Naive thymus-derived CD4-positive, alpha-beta T cell (primary cell): Measurements from ENCODE around the gene SASS6. TPM values are rescaled to one million over a fixed set of nuclear protein-coding genes. Genes with fewer than 3 reads are reported as not detected.

ENCODE experiments used
- ATAC-seq: fragments of 150-1000 bp; cut with Tn5 transposase; 2 replicates; pipeline ENCODE4 v1.10.0; 2021; ENCODE audit warnings: mild to moderate bottlenecking, moderate library complexity
- CTCF ChIA-PET: fragments of 350-600 bp; sonication (Branson Sonifier 250); formaldehyde crosslinking; loops from one replicate; lab custom pipeline; 2021; ENCODE audit warnings: antibody characterized with exemption; lab: Charles Lee
- POLR2A ChIA-PET: fragments of 350-600 bp; sonication (Branson Sonifier 250); formaldehyde crosslinking; loops from one replicate; lab custom pipeline; 2021; ENCODE audit warnings: antibody characterized with exemption, inconsistent platforms; lab: Charles Lee
- DNase-seq, 9 donors: peaks; one replicate each; pipeline versions ENCODE4 v3.0.0 to v3.0.0-alpha.2; 2020 to 2022; ENCODE audit warnings: mixed read lengths in 1 of 9
- H3K27ac ChIP-seq: one replicate; pipeline ENCODE4 v1.7.0; 2013; ENCODE audit warnings: mild to moderate bottlenecking, low read depth, low read length, moderate library complexity
- H3K27me3 ChIP-seq, 2 donors: one replicate each; pipeline ENCODE4 v1.7.0; 2013; ENCODE audit warnings: low read length in 2 of 2, mild to moderate bottlenecking in 2 of 2, moderate library complexity in 2 of 2; ENCODE audit not compliant: control insufficient read depth in 2 of 2, insufficient read depth in 2 of 2
- H3K36me3 ChIP-seq, 3 experiments: 1 replicate in 2 of 3; 2 replicates in 1 of 3; pipeline ENCODE4 v1.7.0; 2013; ENCODE audit warnings: low read length in 3 of 3, mild to moderate bottlenecking in 3 of 3, moderate library complexity in 1 of 3; ENCODE audit not compliant: insufficient read depth in 3 of 3, control insufficient read depth in 2 of 3
- H3K4me1 ChIP-seq, 2 donors: one replicate each; pipeline ENCODE4 v1.7.0; 2013; ENCODE audit warnings: low read length in 2 of 2, mild to moderate bottlenecking in 2 of 2, moderate library complexity in 1 of 2; ENCODE audit not compliant: control insufficient read depth in 2 of 2, insufficient read depth in 2 of 2
- H3K4me3 ChIP-seq: 2 replicates; pipeline ENCODE4 v1.7.0; 2013; ENCODE audit warnings: mild to moderate bottlenecking, low read length
- H3K9me3 ChIP-seq, 3 experiments: 1 replicate in 2 of 3; 2 replicates in 1 of 3; pipeline ENCODE4 v1.7.0; 2013; ENCODE audit warnings: low read length in 3 of 3; ENCODE audit not compliant: control insufficient read depth in 2 of 3
- H3K27ac Mint-ChIP-seq, 9 donors: one replicate each; pipeline ENCODE4 v1.8.0; 2020 to 2022; ENCODE audit warnings: mixed read lengths in 9 of 9, mild to moderate bottlenecking in 8 of 9, moderate library complexity in 5 of 9, inconsistent platforms in 2 of 9
- H3K27me3 Mint-ChIP-seq, 5 donors: one replicate each; pipeline ENCODE4 v1.8.0; 2021 to 2022; ENCODE audit warnings: mixed read lengths in 5 of 5, mild to moderate bottlenecking in 1 of 5
- H3K36me3 Mint-ChIP-seq, 5 donors: one replicate each; pipeline ENCODE4 v1.8.0; 2020 to 2022; ENCODE audit warnings: mixed read lengths in 5 of 5, mild to moderate bottlenecking in 3 of 5, inconsistent platforms in 1 of 5
- H3K4me1 Mint-ChIP-seq, 7 donors: one replicate each; pipeline ENCODE4 v1.8.0; 2020 to 2022; ENCODE audit warnings: mixed read lengths in 7 of 7, mild to moderate bottlenecking in 3 of 7, inconsistent platforms in 1 of 7
- H3K4me3 Mint-ChIP-seq, 10 donors: one replicate each; pipeline ENCODE4 v1.8.0; 2020 to 2022; ENCODE audit warnings: mild to moderate bottlenecking in 10 of 10, mixed read lengths in 10 of 10, moderate library complexity in 6 of 10, inconsistent platforms in 2 of 10
- H3K9me3 Mint-ChIP-seq, 11 donors: one replicate each; pipeline ENCODE4 v1.8.0; 2020 to 2022; ENCODE audit warnings: mixed read lengths in 11 of 11, mild to moderate bottlenecking in 4 of 11, inconsistent platforms in 1 of 11, moderate library complexity in 1 of 11
- intact Hi-C, 2 donors: fragments of 100-400 bp; cut with micrococcal nuclease; formaldehyde crosslinking; loops; one replicate each; pipeline ENCODE4 v1.15.1; 2023
- polyA plus RNA-seq, 2 donors: library from polyadenylated mRNA; unstranded; fragments of 300-500 nt; fragmentation: Illumina TruSeq; gene quantifications; one replicate each; pipeline ENCODE4 v1.2.3, GENCODE V29; 2021
- total RNA-seq, 6 experiments: library from RNA in 5 of 6; stranded (reverse) in 5 of 6; gene quantifications; 1 replicate in 5 of 6; 2 replicates in 1 of 6; pipeline ENCODE4 v1.2.3 and lab custom pipeline; 2021 to 2026

The SASS6 gene
- total and polyA plus RNA-seq, 7 experiments from 2014 or later = 1.5 to 11.6 (median 3.0) TPM

DNA sequence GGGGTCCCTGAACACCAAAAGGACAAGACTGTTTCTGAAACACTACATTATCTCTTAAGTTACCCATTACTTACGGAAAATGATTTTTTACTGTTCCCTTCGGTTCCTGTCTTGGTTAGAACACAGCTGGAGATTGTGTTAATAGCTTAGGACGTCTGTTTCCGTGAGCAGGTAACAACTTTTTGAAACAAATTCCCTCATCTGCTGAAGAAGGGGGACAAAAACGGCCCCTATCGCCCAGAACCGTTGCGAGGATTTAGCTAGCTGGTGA, 95.1 kb downstream of the SASS6 start:
- no peaks in the 10 kb centered on the region for H3K9me3 ChIP-seq
- DNase-seq = no peak
- peak overlapping the region; percentile 92 to 99 (median 95) for H3K4me3 Mint-ChIP-seq
- no peak for ATAC-seq
- H3K27me3 Mint-ChIP-seq = no peaks in the 10 kb centered on the region
- CTCF ChIA-PET = interaction anchor here (0.6 kb wide), 1 partner anchor 146 kb away, joined by 3 read pairs; no protein-coding TSS in a partner anchor
- H3K9me3 Mint-ChIP-seq = peaks cover 0 to 1% (median 0%) of the 10 kb centered on the region in 11 donors
- peaks cover 0 to 5% (median 0%) of the 10 kb centered on the region in 3 experiments for H3K36me3 ChIP-seq
- peak overlapping the region; percentile 99 for H3K27ac ChIP-seq
- peak overlapping the region; percentile 97 to 100 (median 99) for H3K27ac Mint-ChIP-seq
- POLR2A ChIA-PET = interaction anchor here (0.9 to 2.9 kb wide), 10 partner anchors 9 to 1272 kb away, joined by 3 to 22 read pairs (median 4); partner anchors contain the start of genes DBT, SASS6, SLC35A3 and TRMT13
- H3K4me3 ChIP-seq = peak overlapping the region; percentile 70
- H3K4me1 ChIP-seq = peaks cover 22 to 26% of the 10 kb centered on the region in 2 donors
- peaks cover 0 to 10% (median 0%) of the 10 kb centered on the region in 5 donors for H3K36me3 Mint-ChIP-seq
- no peaks in the 10 kb centered on the region for H3K27me3 ChIP-seq
- peaks cover 24 to 63% (median 53%) of the 10 kb centered on the region in 7 donors for H3K4me1 Mint-ChIP-seq
- intact Hi-C loops = loop anchor here (5.0 kb wide), 4 partner anchors 405 to 1200 kb away; partner anchors contain the start of gene S1PR1 (in 1 of the 2)

DNA sequence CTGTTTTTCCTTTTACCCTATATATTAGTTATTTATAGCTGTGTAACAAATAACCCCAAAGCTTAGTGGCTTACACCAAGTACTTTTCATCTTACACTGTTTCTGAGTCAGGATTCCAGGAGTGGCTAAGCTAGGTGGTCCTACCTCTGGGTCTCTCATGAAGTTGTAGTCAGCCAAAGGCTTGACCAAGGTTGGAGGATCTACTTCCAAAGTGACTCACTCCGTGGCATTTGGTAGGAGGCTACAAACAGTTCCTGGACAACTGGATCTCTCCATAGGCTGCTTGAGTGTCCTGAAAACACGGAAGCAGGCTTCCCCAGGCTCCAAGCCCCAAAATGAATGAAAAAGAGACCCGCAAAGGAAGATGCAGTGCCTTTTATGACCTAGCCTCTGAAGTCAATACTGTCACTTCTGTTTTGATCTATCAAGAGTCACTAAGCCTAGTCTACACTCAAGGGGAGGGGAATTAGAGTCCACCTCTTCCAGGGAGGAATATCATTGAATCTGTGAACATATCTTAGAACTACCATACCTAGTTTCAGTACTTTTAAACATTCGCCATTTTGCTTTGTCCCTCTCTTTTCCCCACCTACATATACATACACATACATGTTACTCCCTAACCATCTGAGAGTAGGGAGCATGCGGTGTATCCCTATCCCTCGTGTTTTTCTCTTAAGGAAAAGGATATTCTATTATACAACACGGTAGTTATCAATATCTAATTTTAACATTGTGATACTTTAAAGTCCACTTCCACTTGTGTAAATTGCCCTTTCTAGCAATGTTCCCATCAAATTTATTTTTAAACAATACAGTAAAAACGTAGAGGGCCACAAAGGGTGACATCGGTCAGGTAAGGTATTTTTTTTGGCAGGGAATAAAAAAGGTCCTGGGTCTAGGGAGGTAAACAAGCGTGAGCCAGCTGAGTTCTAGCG, 95.7 kb downstream of the SASS6 start:
- H3K27me3 ChIP-seq = no peaks in the 10 kb centered on the region
- H3K4me3 ChIP-seq = peak overlapping the region; percentile 70
- POLR2A ChIA-PET = interaction anchor here (0.6 to 2.9 kb wide), 10 partner anchors 8 to 1272 kb away, joined by 3 to 22 read pairs (median 4); partner anchors contain the start of genes DBT, SASS6, SLC35A3 and TRMT13

DNA sequence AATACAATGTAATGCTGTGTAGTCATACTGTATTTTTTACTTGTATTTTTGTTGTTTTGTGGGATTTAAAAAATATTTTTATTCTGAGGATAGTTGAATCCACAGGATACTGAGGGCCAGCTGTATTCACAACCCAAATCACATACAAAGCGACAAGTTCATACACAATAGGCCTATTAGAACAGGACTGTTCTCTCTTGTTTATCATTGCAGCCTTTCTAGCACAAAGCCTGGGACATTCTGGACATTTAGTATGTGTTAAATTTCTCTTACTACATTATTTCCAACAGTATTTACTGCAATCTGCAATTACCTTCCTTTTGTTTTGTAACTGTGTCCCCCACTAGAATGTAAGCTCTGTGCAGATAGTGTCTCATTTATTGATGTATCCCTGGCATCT, 97.5 kb downstream of the SASS6 start:
- ChIA-PET CTCF (interaction anchor here (1.2 kb wide), 1 partner anchor 228 kb away, joined by 4 read pairs; no protein-coding TSS in a partner anchor), POLR2A (interaction anchor here (0.8 kb wide), 1 partner anchor 186 kb away, joined by 3 read pairs; no protein-coding TSS in a partner anchor)
- intact Hi-C loops = loop anchor here (5.0 kb wide), 4 partner anchors 407 to 1202 kb away; partner anchors contain the start of gene S1PR1 (in 1 of the 2)
- peaks cover 17 to 18% of the 10 kb centered on the region in 2 donors for H3K4me1 ChIP-seq
- no peak overlapping the region for H3K4me3 ChIP-seq
- H3K4me3 Mint-ChIP-seq = no peak overlapping the region
- peaks cover 0 to 1% (median 0%) of the 10 kb centered on the region in 11 donors for H3K9me3 Mint-ChIP-seq
- H3K27me3 Mint-ChIP-seq = no peaks in the 10 kb centered on the region
- H3K27ac ChIP-seq = no peak overlapping the region
- no peak for DNase-seq
- H3K27me3 ChIP-seq = no peaks in the 10 kb centered on the region
- peak overlapping the region in 7 of 9 donors; percentile 41 to 99 (median 67) for H3K27ac Mint-ChIP-seq
- ATAC-seq = no peak
- peaks cover 9 to 51% (median 32%) of the 10 kb centered on the region in 7 donors for H3K4me1 Mint-ChIP-seq
- peaks cover 0 to 5% (median 0%) of the 10 kb centered on the region in 3 experiments for H3K36me3 ChIP-seq
- H3K36me3 Mint-ChIP-seq = peaks cover 0 to 12% (median 0%) of the 10 kb centered on the region in 5 donors
- H3K9me3 ChIP-seq = no peaks in the 10 kb centered on the region

More for the DNA sequence above, 95.7 kb downstream of the SASS6 start:
- ATAC-seq (no peak), DNase-seq (peak in 3 of 9 donors; percentile 9 to 12 (median 9))
- Mint-ChIP-seq H3K9me3 (peaks cover 0 to 1% (median 0%) of the 10 kb centered on the region in 11 donors), H3K36me3 (peaks cover 0 to 10% (median 0%) of the 10 kb centered on the region in 5 donors), H3K27me3 (no peaks in the 10 kb centered on the region), H3K4me1 (peaks cover 18 to 59% (median 47%) of the 10 kb centered on the region in 7 donors), H3K4me3 (peak overlapping the region; percentile 92 to 99 (median 95)), H3K27ac (peak overlapping the region; percentile 97 to 100 (median 99))
- intact Hi-C loops = loop anchor here (5.0 kb wide), 4 partner anchors 405 to 1200 kb away; partner anchors contain the start of gene S1PR1 (in 1 of the 2)
- peaks cover 0 to 5% (median 0%) of the 10 kb centered on the region in 3 experiments for H3K36me3 ChIP-seq
- no peaks in the 10 kb centered on the region for H3K9me3 ChIP-seq
- CTCF ChIA-PET = no interaction called here
- H3K27ac ChIP-seq = peak overlapping the region; percentile 99
- H3K4me1 ChIP-seq = peaks cover 22 to 24% of the 10 kb centered on the region in 2 donors

DNA sequence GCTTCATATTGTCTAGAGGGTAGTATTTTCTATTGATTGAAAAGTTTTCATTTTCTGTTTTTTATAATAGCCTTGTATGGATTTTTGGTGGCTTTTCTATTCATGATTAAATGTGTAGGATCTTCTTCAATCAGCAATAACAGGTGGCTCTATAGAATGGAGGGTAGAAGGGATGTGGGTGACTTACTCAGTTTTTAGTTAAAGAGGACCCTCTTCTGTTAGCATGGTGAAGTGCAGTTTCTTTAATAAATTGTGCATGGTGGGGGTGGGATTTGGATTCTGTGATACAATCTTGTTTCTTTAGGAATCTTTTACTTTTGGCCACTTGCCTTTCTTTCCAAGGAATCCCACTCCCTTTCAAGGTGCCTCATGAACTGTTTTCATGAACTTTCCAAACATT, 98.3 kb downstream of the SASS6 start:
- H3K27ac ChIP-seq = no peak overlapping the region
- H3K36me3 ChIP-seq = peaks cover 0 to 5% (median 0%) of the 10 kb centered on the region in 3 experiments
- H3K4me3 ChIP-seq = no peak overlapping the region
- peaks cover 0 to 12% (median 0%) of the 10 kb centered on the region in 5 donors for H3K36me3 Mint-ChIP-seq
- H3K27me3 ChIP-seq = no peaks in the 10 kb centered on the region
- ChIA-PET POLR2A (no interaction called here), CTCF (no interaction called here)
- DNase-seq = peak in 3 of 9 donors; percentile 21 to 39 (median 22)
- no peaks in the 10 kb centered on the region for H3K9me3 ChIP-seq
- peak overlapping the region in 4 of 9 donors; percentile 15 to 78 (median 26) for H3K27ac Mint-ChIP-seq
- peaks cover 0 to 1% (median 0%) of the 10 kb centered on the region in 11 donors for H3K9me3 Mint-ChIP-seq
- peaks cover 9 to 44% (median 25%) of the 10 kb centered on the region in 7 donors for H3K4me1 Mint-ChIP-seq
- no peak overlapping the region for H3K4me3 Mint-ChIP-seq
- H3K4me1 ChIP-seq = peaks cover 9 to 10% of the 10 kb centered on the region in 2 donors
- intact Hi-C loops = loop anchor here (1.0 to 5.0 kb wide), 3 partner anchors 226 to 852 kb away; no protein-coding TSS in a partner anchor
- no peaks in the 10 kb centered on the region for H3K27me3 Mint-ChIP-seq
- no peak for ATAC-seq

Other genes starting within 250 kb of the SASS6 start
- gene SLC35A3, start 162.9 kb downstream of the SASS6 start, total RNA-seq = 10 to 100 TPM; 21.1 to 31.6 (median 27.3) TPM
- gene SLC35A3, start 162.9 kb downstream of the SASS6 start, polyA plus RNA-seq = 10 to 100 TPM; 13.9 to 15.0 TPM
- 10 to 100 TPM; 15.3 to 60.3 (median 23.9) TPM for gene TRMT13, start 233 bp upstream of the SASS6 start, total RNA-seq
- 10 to 100 TPM in 1 of 2 donors, 1 to 10 TPM in 1; 8.7 to 13.1 TPM for gene TRMT13, start 233 bp upstream of the SASS6 start, polyA plus RNA-seq
- 1 to 10 TPM in 4 of 5 experiments, under 1 TPM in 1; 0.53 to 1.9 (median 1.1) TPM for gene LRRC39, start 45.3 kb upstream of the SASS6 start, total RNA-seq
- not detected for gene LRRC39, start 45.3 kb upstream of the SASS6 start, polyA plus RNA-seq
- 10 to 100 TPM in 2 of 5 experiments, 1 to 10 TPM in 3; 9.2 to 18.4 (median 9.7) TPM for gene DBT, start 116.9 kb upstream of the SASS6 start, total RNA-seq
- gene DBT, start 116.9 kb upstream of the SASS6 start, polyA plus RNA-seq = 1 to 10 TPM; 6.4 to 6.9 TPM
- gene RTCA, start 133.3 kb upstream of the SASS6 start, total RNA-seq = 10 to 100 TPM; 33.3 to 47.7 (median 35.8) TPM
- 10 to 100 TPM; 16.4 to 17.9 TPM for gene RTCA, start 133.3 kb upstream of the SASS6 start, polyA plus RNA-seq
- 100 to 1,000 TPM in 2 of 5 experiments, 10 to 100 TPM in 3; 47.1 to 136 (median 85.1) TPM for gene CDC14A, start 219.6 kb upstream of the SASS6 start, total RNA-seq
- 10 to 100 TPM; 53.2 to 54.7 TPM for gene CDC14A, start 219.6 kb upstream of the SASS6 start, polyA plus RNA-seq